ENCODE measurements around the gene SLC11A1. TPM values are rescaled to one million over a fixed set of nuclear protein-coding genes. Genes with fewer than 3 reads are reported as not detected.

Gene SLC11A1
- total and polyA plus RNA-seq, 2 of the 4 experiments (the other 2 are of a cell fraction) = under 0.01 to 0.07 TPM

GRCh38 chr2:218362606-218363005, 19.5 kb upstream of the SLC11A1 start:
- WGBS, 2 experiments (ENCODE audit: extremely low coverage in 2 of 2, insufficient read length in 1 of 2) = 92% methylated on average over 6 of the region's 8 CpGs; no CpG with 5 or more reads in 1 of the 2 experiments
- no peak for ATAC-seq (ENCODE audit: low read depth)
- TF ChIP-seq MAFK (IDR thresholded peaks at IDR 0.05; ENCODE audit: low read depth, low read length) (no peak), MAZ (IDR thresholded peaks at IDR 0.05; ENCODE audit: borderline replicate concordance, low read depth, low read length) (no peak), CHD1 (IDR thresholded peaks at IDR 0.05; ENCODE audit: low read depth, low read length) (no peak), FOS (IDR thresholded peaks at IDR 0.05; ENCODE audit: low read depth, low read length) (no peak), SMC3 (IDR thresholded peaks at IDR 0.05; ENCODE audit: low read depth, low read length) (no peak), CTCF (conservative IDR thresholded peaks at IDR 0.05; ENCODE audit: low read depth, low read length) (no peak), POLR2A (IDR thresholded peaks at IDR 0.05; ENCODE audit: low read depth, low read length) (no peak), RAD21 (IDR thresholded peaks at IDR 0.05; ENCODE audit: low read length) (no peak), RCOR1 (IDR thresholded peaks at IDR 0.05; ENCODE audit: insufficient replicate concordance, low read length) (no peak), MXI1 (IDR thresholded peaks at IDR 0.05; ENCODE audit: borderline replicate concordance, low read depth, low read length) (no peak), ELK1 (IDR thresholded peaks at IDR 0.05; ENCODE audit: borderline replicate concordance, low read depth, low read length) (no peak), CEBPB (IDR thresholded peaks at IDR 0.05; ENCODE audit: low read depth, low read length) (no peak), BHLHE40 (IDR thresholded peaks at IDR 0.05; ENCODE audit: low read depth, low read length) (no peak), NFE2L2 (IDR thresholded peaks at IDR 0.05; ENCODE audit: low read depth, low read length) (no peak), RFX5 (IDR thresholded peaks at IDR 0.05; ENCODE audit: low read depth, low read length) (no peak)
- TF ChIP-seq, protein P1, sequence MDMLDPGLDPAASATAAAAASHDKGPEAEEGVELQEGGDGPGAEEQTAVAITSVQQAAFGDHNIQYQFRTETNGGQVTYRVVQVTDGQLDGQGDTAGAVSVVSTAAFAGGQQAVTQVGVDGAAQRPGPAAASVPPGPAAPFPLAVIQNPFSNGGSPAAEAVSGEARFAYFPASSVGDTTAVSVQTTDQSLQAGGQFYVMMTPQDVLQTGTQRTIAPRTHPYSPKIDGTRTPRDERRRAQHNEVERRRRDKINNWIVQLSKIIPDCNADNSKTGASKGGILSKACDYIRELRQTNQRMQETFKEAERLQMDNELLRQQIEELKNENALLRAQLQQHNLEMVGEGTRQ (IDR thresholded peaks at IDR 0.05; ENCODE audit: low read depth, low read length) = no peak

More at GRCh38 chr2:218362606-218363005, 19.5 kb upstream of the SLC11A1 start:
- Histone ChIP-seq H4K20me1 (ENCODE audit: insufficient read depth, low read length) (no peaks in the 10 kb centered on the region), H3K79me1 (ENCODE audit: low read depth in 1 of 2, low read length in 2 of 2) (no peaks in the 10 kb centered on the region), H2AK5ac (ENCODE audit: low read depth, low read length) (no peak overlapping the region), H3K27ac (ENCODE audit: insufficient read depth, low read length) (no peak overlapping the region), H4K5ac (ENCODE audit: low read depth, low read length) (no peak overlapping the region), H2BK120ac (ENCODE audit: low read depth, low read length) (no peak overlapping the region), H2AK9ac (replicated peaks; ENCODE audit: low read depth, low read length, poor library complexity) (no peak overlapping the region), H3K4me3 (ENCODE audit: insufficient read depth, low read depth, low read length) (no peak overlapping the region), H3K18ac (ENCODE audit: low read depth, low read length) (no peak overlapping the region), H2BK15ac (ENCODE audit: low read depth, low read length) (no peak overlapping the region), H4K8ac (ENCODE audit: low read depth in 2 of 2, low read length in 2 of 2) (no peak overlapping the region), H3K4ac (ENCODE audit: low read depth, low read length) (no peak overlapping the region), H3K9me3 (ENCODE audit: control insufficient read depth, insufficient read depth, low read length) (peaks cover 7% of the 10 kb centered on the region), H3K4me2 (ENCODE audit: low read depth, low read length) (no peak overlapping the region), H3K56ac (ENCODE audit: extremely low read depth, insufficient read depth, low read length) (no peak overlapping the region), H3K9ac (ENCODE audit: low read depth, low read length) (no peak overlapping the region), H3K23ac (ENCODE audit: low read depth, low read length) (no peak overlapping the region), H3K9me1 (ENCODE audit: insufficient read depth, low read length) (no peaks in the 10 kb centered on the region), H3K36me3 (ENCODE audit: control insufficient read depth, insufficient read depth, low read length) (no peaks in the 10 kb centered on the region), H4K91ac (ENCODE audit: insufficient read depth, low read depth, low read length) (no peak overlapping the region), H2AFZ (replicated peaks; ENCODE audit: low read length, poor library complexity) (no peak overlapping the region), H3K14ac (replicated peaks; ENCODE audit: low read depth, low read length) (no peak overlapping the region), H3K27me3 (ENCODE audit: control insufficient read depth, insufficient read depth, low read length) (peaks cover 6% of the 10 kb centered on the region; the same call in 1 of the 2 replicates), H2BK20ac (ENCODE audit: low read depth, low read length) (no peak overlapping the region), H2BK5ac (ENCODE audit: low read depth, low read length, poor library complexity, severe bottlenecking) (no peak overlapping the region), H3K4me1 (ENCODE audit: control insufficient read depth, insufficient read depth, low read length) (peaks cover 2% of the 10 kb centered on the region; the same call in 1 of the 2 replicates)
- in situ Hi-C loops (cut with MboI; ENCODE audit: low sequenced_read_pairs) = no loop called here
- POLR2A ChIA-PET (ENCODE audit: unreplicated experiment) = no interaction called here
- BruUV-seq (replicated peaks) = no TSS peak
- no peak for DNase-seq
- CTCF ChIA-PET = interaction anchor here (1.0 kb wide), 1 partner anchor 34 kb away, joined by 3 read pairs; no protein-coding TSS in a partner anchor
- dilution Hi-C loops (cut with HindIII; ENCODE audit: low sequenced_read_pairs, unreplicated experiment) = no loop called here
- intact Hi-C loops (cut with micrococcal nuclease) = no loop called here
